Astrocyte of the spinal cord (primary cell): ENCODE measurements around the gene MITD1.

Experiments
- DNase-seq: peaks from one replicate; pipeline ENCODE4 v3.0.0; 2011; ENCODE audit warnings: low read depth, low spot score
- H3K4me3 ChIP-seq: 2 replicates; pipeline ENCODE4 v1.5.1; 2011; ENCODE audit warnings: low read depth, mild to moderate bottlenecking, low read length, moderate library complexity
- CTCF ChIP-seq: IDR thresholded peaks from 2 replicates; pipeline ENCODE4 v1.5.1; 2012; ENCODE audit warnings: low read depth, mild to moderate bottlenecking, low read length, inconsistent platforms
- in situ Hi-C: cut with HindIII; loops from 2 replicates; pipeline ENCODE4 v1.10.0; 2017; ENCODE audit warnings: low sequenced_read_pairs

The MITD1 gene

GRCh38 chr2:99156891-99157290, 24.0 kb downstream of the MITD1 start:
- in situ Hi-C loops, result no loop called here
- no peak overlapping the region for H3K4me3 ChIP-seq
- no peak for DNase-seq
- no peak for TF ChIP-seq CTCF

- peak; percentile 5 for TF ChIP-seq CTCF
- in situ Hi-C loops, result no loop called here
- peak within 1 kb of the TSS; percentile 82 for H3K4me3 ChIP-seq
- DNase-seq, result peak; percentile 90
These were observed 26.0 kb downstream of the MITD1 start, which contains the start of the genes LIPT1 and TSGA10 for GRCh38 chr2:99154643-99155536. TSS of gene LIPT1 (plus strand) at chr2:99154967. CDS start at chr2:99161958, 6,991 bp downstream. TSS of gene TSGA10 (minus strand) at chr2:99154942. CDS start at chr2:99109439, 45,503 bp downstream.

GRCh38 chr2:99153921-99154604, 26.8 kb downstream of the MITD1 start:
- TF ChIP-seq CTCF, result no peak
- in situ Hi-C loops, result no loop called here
- H3K4me3 ChIP-seq, result peak overlapping the region; percentile 82
- DNase-seq, result peak; percentile 4

GRCh38 chr2:99152199-99152895, 28.5 kb downstream of the MITD1 start:
- no peak for TF ChIP-seq CTCF
- in situ Hi-C loops, result no loop called here
- DNase-seq, result no peak
- H3K4me3 ChIP-seq, result no peak overlapping the region

- in situ Hi-C loops, result no loop called here
- DNase-seq, result no peak
- TF ChIP-seq CTCF, result no peak
- no peak overlapping the region for H3K4me3 ChIP-seq
These were observed 30.2 kb downstream of the MITD1 start for GRCh38 chr2:99150706-99151105.
